Osteoblast (primary cell): Measurements from ENCODE around the gene ONECUT2. TPM values are rescaled to one million over a fixed set of nuclear protein-coding genes. Genes with fewer than 3 reads are reported as not detected.

ENCODE experiments used
- DNase-seq: peaks from one replicate; pipeline ENCODE4 v3.0.0; 2011; ENCODE audit warnings: low spot score, mixed read lengths; ENCODE audit not compliant: insufficient read length; ENCODE audit errors: missing footprints
- H2AFZ ChIP-seq: 2 replicates; pipeline ENCODE4 v1.6.0; 2011; ENCODE audit warnings: mild to moderate bottlenecking, low read length
- H3K27ac ChIP-seq: 2 replicates; pipeline ENCODE4 v1.5.1; 2011; ENCODE audit warnings: mild to moderate bottlenecking, low read depth, low read length, moderate library complexity
- H3K27me3 ChIP-seq: 2 replicates; pipeline ENCODE4 v1.6.0; 2012; ENCODE audit warnings: mild to moderate bottlenecking, control low read depth, inconsistent platforms, low read length, moderate library complexity; ENCODE audit not compliant: insufficient read depth
- H3K36me3 ChIP-seq: 2 replicates; pipeline ENCODE4 v1.5.1; 2011; ENCODE audit warnings: mild to moderate bottlenecking, low read length, control low read depth, moderate library complexity; ENCODE audit not compliant: insufficient read depth
- H3K4me1 ChIP-seq: 2 replicates; pipeline ENCODE4 v1.5.1; 2011; ENCODE audit warnings: mild to moderate bottlenecking, low read length, control low read depth, moderate library complexity; ENCODE audit not compliant: insufficient read depth
- H3K4me2 ChIP-seq: 2 replicates; pipeline ENCODE4 v1.6.0; 2011; ENCODE audit warnings: mild to moderate bottlenecking, low read length; ENCODE audit not compliant: insufficient read depth
- H3K4me3 ChIP-seq: fragments of 200-600 bp; sonication (generic); 3 replicates; pipeline ENCODE4 v1.5.1; 2012; ENCODE audit warnings: mild to moderate bottlenecking, low read length, inconsistent platforms; ENCODE audit not compliant: insufficient read depth
- H3K79me2 ChIP-seq: 2 replicates; pipeline ENCODE4 v1.6.0; 2012; ENCODE audit warnings: mild to moderate bottlenecking, low read length, control low read depth, inconsistent platforms; ENCODE audit not compliant: insufficient read depth
- H3K9me3 ChIP-seq: 2 replicates; pipeline ENCODE4 v1.5.1; 2011; ENCODE audit warnings: low read depth, low read length, control low read depth
- H4K20me1 ChIP-seq: 2 replicates; pipeline ENCODE4 v1.6.0; 2012; ENCODE audit warnings: mild to moderate bottlenecking, low read length, control low read depth; ENCODE audit not compliant: insufficient read depth
- total RNA-seq: library from RNA; depleted of rRNA; stranded (reverse); fragments of >200 nt; gene quantifications from 2 replicates; pipeline ENCODE4 v1.2.3, GENCODE V29; 2012
- TF ChIP-seq, protein P1 (sequence below): IDR thresholded peaks from 2 replicates; pipeline ENCODE4 v1.5.1; 2011; ENCODE audit warnings: mild to moderate bottlenecking, low read depth, low read length, moderate library complexity; ENCODE audit errors: extremely low read depth

Gene ONECUT2
- total RNA-seq, 1 donor = under 0.01 TPM

DNA sequence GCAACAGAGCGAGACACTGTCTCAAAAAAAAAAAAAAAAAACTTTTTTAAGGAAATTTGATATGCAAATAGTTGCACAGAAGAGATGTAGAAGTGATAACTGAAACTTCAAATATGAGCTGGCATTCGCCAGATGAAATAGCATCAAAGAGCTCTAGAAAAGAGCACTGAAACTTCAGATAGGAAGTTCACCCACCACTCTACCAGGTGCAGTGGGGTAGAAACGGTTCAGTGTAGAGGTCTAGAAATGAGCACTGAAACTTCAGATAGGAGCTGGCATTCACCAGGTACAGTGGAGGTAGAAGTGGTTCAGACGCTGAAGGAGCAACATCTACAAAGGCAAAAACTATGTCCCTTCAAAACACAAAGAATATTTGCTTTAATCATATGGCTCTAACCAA, 9.0 kb upstream of the ONECUT2 start:
- H3K79me2 ChIP-seq = no peaks in the 10 kb centered on the region
- H3K4me2 ChIP-seq = no peak overlapping the region
- H3K27ac ChIP-seq = no peak overlapping the region
- peaks cover 51% of the 10 kb centered on the region for H3K27me3 ChIP-seq
- no peaks in the 10 kb centered on the region for H4K20me1 ChIP-seq
- H3K4me1 ChIP-seq = no peaks in the 10 kb centered on the region
- H3K36me3 ChIP-seq = no peaks in the 10 kb centered on the region
- TF ChIP-seq, protein P1, sequence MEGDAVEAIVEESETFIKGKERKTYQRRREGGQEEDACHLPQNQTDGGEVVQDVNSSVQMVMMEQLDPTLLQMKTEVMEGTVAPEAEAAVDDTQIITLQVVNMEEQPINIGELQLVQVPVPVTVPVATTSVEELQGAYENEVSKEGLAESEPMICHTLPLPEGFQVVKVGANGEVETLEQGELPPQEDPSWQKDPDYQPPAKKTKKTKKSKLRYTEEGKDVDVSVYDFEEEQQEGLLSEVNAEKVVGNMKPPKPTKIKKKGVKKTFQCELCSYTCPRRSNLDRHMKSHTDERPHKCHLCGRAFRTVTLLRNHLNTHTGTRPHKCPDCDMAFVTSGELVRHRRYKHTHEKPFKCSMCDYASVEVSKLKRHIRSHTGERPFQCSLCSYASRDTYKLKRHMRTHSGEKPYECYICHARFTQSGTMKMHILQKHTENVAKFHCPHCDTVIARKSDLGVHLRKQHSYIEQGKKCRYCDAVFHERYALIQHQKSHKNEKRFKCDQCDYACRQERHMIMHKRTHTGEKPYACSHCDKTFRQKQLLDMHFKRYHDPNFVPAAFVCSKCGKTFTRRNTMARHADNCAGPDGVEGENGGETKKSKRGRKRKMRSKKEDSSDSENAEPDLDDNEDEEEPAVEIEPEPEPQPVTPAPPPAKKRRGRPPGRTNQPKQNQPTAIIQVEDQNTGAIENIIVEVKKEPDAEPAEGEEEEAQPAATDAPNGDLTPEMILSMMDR = no peak
- H2AFZ ChIP-seq = no peak overlapping the region
- no peak for DNase-seq
- no peak overlapping the region for H3K4me3 ChIP-seq
- no peaks in the 10 kb centered on the region for H3K9me3 ChIP-seq

DNA sequence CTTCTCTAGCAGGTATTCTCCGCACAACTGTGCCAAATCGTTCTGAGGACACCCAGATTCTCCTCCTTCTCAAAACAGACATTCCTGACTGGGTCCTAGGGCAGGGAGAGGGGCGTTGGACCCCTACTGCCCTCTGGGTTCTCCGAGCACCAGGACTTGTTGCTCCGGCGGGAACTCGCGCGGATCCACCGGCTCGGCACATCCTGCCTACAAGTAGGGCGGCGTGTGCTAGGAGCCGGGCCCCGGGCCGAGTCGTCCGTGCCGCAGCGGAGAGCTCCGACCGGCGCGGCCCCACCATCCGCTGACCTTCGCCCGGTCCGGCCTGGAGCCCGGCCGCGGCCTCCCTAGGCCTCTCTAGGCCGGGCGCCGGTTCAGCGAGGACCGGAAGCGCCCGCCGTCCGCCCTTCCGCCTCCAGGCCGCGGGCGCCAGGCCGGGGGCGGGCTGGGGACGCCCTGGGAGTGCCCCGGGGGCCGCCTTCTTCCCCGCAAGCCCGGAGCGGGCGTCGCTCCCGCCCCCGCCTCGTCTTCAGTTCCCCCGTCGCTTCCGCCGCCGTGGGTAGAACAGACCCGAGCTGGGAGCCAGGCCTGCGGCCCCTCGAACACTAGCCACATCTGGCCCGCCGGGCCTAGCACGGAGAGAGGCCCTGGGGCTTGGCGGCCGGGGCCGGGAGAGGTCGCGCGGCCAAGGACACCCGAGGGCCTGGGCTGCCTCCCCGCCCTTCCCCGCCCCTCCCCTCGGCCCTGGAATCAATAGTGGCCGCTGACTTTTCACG, 7.6 kb upstream of the ONECUT2 start:
- H2AFZ ChIP-seq = no peak overlapping the region
- H3K4me2 ChIP-seq = no peak overlapping the region

DNA sequence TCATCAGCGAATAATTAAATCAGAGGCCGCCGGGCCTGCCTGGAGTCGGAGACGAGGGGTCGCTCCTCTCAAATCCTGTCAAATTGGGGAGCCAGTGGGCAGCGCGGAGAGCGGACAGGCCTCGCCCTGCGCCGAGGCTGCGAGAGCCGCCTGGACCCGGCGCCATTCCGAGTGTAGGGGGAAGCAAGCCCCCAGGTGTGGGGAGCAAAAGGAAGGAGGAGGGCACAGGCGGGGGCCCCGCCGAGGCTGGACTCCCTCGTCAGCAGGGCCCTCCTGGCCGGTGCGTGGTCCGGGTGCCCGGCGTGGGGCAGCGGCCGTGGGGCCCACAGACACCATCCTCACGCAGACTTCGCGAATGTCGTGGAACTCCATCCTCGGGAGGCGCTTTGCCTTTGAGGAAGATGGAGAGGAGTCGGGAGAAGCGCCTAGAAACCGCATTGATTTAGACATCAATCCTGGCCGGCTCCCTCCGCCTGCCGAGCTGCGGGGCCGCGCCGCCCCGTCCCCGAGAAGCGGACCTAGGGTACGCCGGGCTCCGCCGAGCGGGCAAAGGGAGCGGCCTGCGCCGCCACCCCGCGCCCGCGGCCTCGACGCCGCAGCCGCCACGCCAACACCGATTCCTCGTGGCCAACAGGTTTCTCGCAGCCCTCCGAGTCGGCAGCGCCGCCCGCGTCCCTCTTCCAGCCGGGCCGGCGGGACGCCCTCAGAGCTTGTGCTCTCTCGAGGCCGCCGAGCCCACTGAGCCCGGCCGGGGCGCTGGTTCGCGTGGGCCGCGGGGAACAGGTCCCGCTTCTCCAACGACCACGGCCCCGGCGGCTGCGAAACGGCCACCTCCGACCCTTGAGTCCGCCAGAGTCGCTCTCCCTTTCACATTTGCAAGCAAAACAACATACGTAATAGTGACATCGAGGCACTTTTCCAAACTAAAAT, 6.7 kb upstream of the ONECUT2 start:
- Histone ChIP-seq H3K27me3 (peaks cover 74% of the 10 kb centered on the region), H3K4me1 (no peaks in the 10 kb centered on the region), H3K27ac (no peak overlapping the region), H3K4me3 (no peak overlapping the region), H3K9me3 (no peaks in the 10 kb centered on the region), H3K79me2 (no peaks in the 10 kb centered on the region), H3K4me2 (no peak overlapping the region), H3K36me3 (no peaks in the 10 kb centered on the region), H4K20me1 (no peaks in the 10 kb centered on the region), H2AFZ (no peak overlapping the region)
- TF ChIP-seq, protein P1 = no peak
- no peak for DNase-seq

More for the DNA sequence above, 7.6 kb upstream of the ONECUT2 start:
- no peak for DNase-seq
- H3K4me3 ChIP-seq = peak overlapping the region; percentile 16
- peaks cover 65% of the 10 kb centered on the region for H3K27me3 ChIP-seq
- no peaks in the 10 kb centered on the region for H3K9me3 ChIP-seq
- no peak overlapping the region for H3K27ac ChIP-seq
- TF ChIP-seq, protein P1 = no peak
- H3K36me3 ChIP-seq = no peaks in the 10 kb centered on the region
- H4K20me1 ChIP-seq = no peaks in the 10 kb centered on the region
- H3K79me2 ChIP-seq = no peaks in the 10 kb centered on the region
- no peaks in the 10 kb centered on the region for H3K4me1 ChIP-seq
